GM23248 (cell line): ENCODE results near the gene LCE3B. TPM values are rescaled to one million over a fixed set of nuclear protein-coding genes. Genes with fewer than 3 reads are reported as not detected.

ENCODE experiments used
- DNase-seq: peaks from one replicate; pipeline ENCODE4 v3.0.0-alpha.2; 2015
- H2AFZ ChIP-seq: fragments of 200-600 bp; sonication (generic); 2 replicates; pipeline ENCODE4 v1.6.1; 2016; ENCODE audit warnings: antibody characterized with exemption
- H3F3A ChIP-seq: fragments of 200-600 bp; sonication (generic); 2 replicates; pipeline ENCODE4 v1.6.1; 2016; ENCODE audit warnings: mild to moderate bottlenecking, antibody characterized with exemption, mixed run types; ENCODE audit not compliant: insufficient read depth
- H3K27ac ChIP-seq: fragments of 200-600 bp; sonication (generic); 2 replicates; pipeline ENCODE4 v1.5.1; 2016; ENCODE audit warnings: mild to moderate bottlenecking
- H3K27me3 ChIP-seq: fragments of 200-600 bp; sonication (generic); replicated peaks from 2 replicates; pipeline ENCODE4 v1.6.1; 2016; ENCODE audit warnings: mild to moderate bottlenecking; ENCODE audit not compliant: insufficient read depth
- H3K36me3 ChIP-seq: fragments of 200-600 bp; sonication (generic); 2 replicates; pipeline ENCODE4 v1.6.1; 2016; ENCODE audit warnings: low read depth, mild to moderate bottlenecking
- H3K4me1 ChIP-seq: fragments of 200-600 bp; sonication (generic); 2 replicates; pipeline ENCODE4 v1.6.1; 2016; ENCODE audit warnings: mild to moderate bottlenecking; ENCODE audit not compliant: insufficient read depth
- H3K4me2 ChIP-seq: fragments of 200-600 bp; sonication (generic); one replicate; pipeline ENCODE4 v1.6.1; 2016; ENCODE audit warnings: mild to moderate bottlenecking; ENCODE audit not compliant: unreplicated experiment
- H3K4me3 ChIP-seq: fragments of 200-600 bp; sonication (generic); 2 replicates; pipeline ENCODE4 v1.5.1; 2016; ENCODE audit warnings: mild to moderate bottlenecking
- H3K79me2 ChIP-seq: fragments of 200-600 bp; sonication (generic); 2 replicates; pipeline ENCODE4 v1.6.1; 2016; ENCODE audit warnings: mild to moderate bottlenecking; ENCODE audit not compliant: insufficient read depth
- H3K9ac ChIP-seq: fragments of 200-600 bp; sonication (generic); 2 replicates; pipeline ENCODE4 v1.6.1; 2016; ENCODE audit warnings: mild to moderate bottlenecking
- H3K9me2 ChIP-seq: fragments of 200-600 bp; sonication (generic); 2 replicates; pipeline ENCODE4 v1.6.1; 2016; ENCODE audit warnings: mixed run types, mild to moderate bottlenecking, moderate library complexity; ENCODE audit not compliant: insufficient read depth
- H3K9me3 ChIP-seq: fragments of 200-600 bp; sonication (generic); one replicate; pipeline ENCODE4 v1.6.1; 2017; ENCODE audit warnings: low read depth
- H4K20me1 ChIP-seq: fragments of 200-600 bp; sonication (generic); 2 replicates; pipeline ENCODE4 v1.6.0; 2016; ENCODE audit not compliant: insufficient read depth
- EZH2 ChIP-seq: fragments of 200-600 bp; sonication (generic); IDR thresholded peaks from 2 replicates; pipeline ENCODE4 v1.6.1; 2018; ENCODE audit warnings: antibody characterized with exemption, mild to moderate bottlenecking; ENCODE audit not compliant: insufficient read depth, poor library complexity, severe bottlenecking
- EZH2phosphoT487 ChIP-seq: fragments of 200-600 bp; sonication (generic); IDR thresholded peaks from 2 replicates; pipeline ENCODE4 v1.6.1; 2018; ENCODE audit warnings: antibody characterized with exemption, moderate library complexity, mild to moderate bottlenecking, low read depth; ENCODE audit not compliant: insufficient read depth
- WGBS, 2 experiments: methylation state at CpG; one replicate each; pipeline ENCODE4 v1.1.6; 2015 to 2017; ENCODE audit warnings: low lambda C conversion rate in 2 of 2, low coverage in 1 of 2; ENCODE audit errors: missing lambda C conversion rate in 2 of 2; 5-methylcytosine and 5-hydroxymethylcytosine counted together
- in situ Hi-C: fragments of 300-500 bp; cut with MboI; formaldehyde crosslinking; loops from 2 replicates; pipeline ENCODE4 v1.15.0; 2020
- polyA plus RNA-seq: library from polyadenylated mRNA; unstranded; fragments of >200 nt; fragmentation: Nextera tagmentation; extraction: Ambion mirVana; gene quantifications from 2 replicates; pipeline ENCODE4 v1.2.1, GENCODE V29; 2016
- total RNA-seq: library from RNA; depleted of rRNA; stranded (reverse); fragments of >200 nt; shearing (Covaris generic); gene quantifications from 2 replicates; pipeline ENCODE4 v1.2.3, GENCODE V29; 2014

The LCE3B gene
- total and polyA plus RNA-seq, 2 experiments from 2014 or later: not detected

DNA sequence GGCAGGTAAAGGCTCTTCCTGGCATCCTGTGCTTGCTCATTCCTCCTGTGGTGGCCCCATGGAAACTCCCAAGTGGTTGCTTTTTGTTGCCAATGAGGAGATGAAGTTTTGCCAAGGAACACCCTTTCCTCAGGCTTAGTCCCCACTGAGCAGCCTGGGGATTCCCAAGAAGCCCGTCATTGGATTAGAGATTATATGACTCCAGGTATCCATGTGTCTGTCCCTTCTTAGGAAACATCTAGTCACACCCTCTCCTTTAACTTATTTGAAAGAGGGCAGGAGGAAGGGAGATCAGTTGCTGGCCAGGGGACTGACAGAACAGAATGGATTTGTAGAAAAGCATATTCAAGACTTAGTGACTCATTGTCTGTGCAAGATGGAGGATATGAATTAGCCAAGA is 13.1 kb downstream of the LCE3B start:
- Histone ChIP-seq H3K9ac (no peak overlapping the region), H3K4me2 (no peak overlapping the region), H3K27ac (no peak overlapping the region), H3K9me3 (no peaks in the 10 kb centered on the region), H3K27me3 (no peaks in the 10 kb centered on the region; the same call in 1 of the 2 replicates), H3K79me2 (no peaks in the 10 kb centered on the region), H3K36me3 (no peaks in the 10 kb centered on the region), H3K9me2 (no peaks in the 10 kb centered on the region), H3F3A (no peaks in the 10 kb centered on the region), H2AFZ (no peak overlapping the region), H3K4me1 (peaks cover 5% of the 10 kb centered on the region; the same call in 1 of the 2 replicates), H3K4me3 (no peak overlapping the region), H4K20me1 (no peaks in the 10 kb centered on the region)
- in situ Hi-C loops: no loop called here
- TF ChIP-seq EZH2 (no peak), EZH2phosphoT487 (no peak)
- WGBS, 2 experiments: 20 to 33% methylated on average over 1 of the region's 1 CpG
- no peak for DNase-seq

GRCh38 chr1:152630596-152630995 is 17.0 kb downstream of the LCE3B start:
- TF ChIP-seq EZH2phosphoT487 (no peak), EZH2 (no peak)
- no peaks in the 10 kb centered on the region for H3F3A ChIP-seq
- H3K9me2 ChIP-seq: no peaks in the 10 kb centered on the region
- no peaks in the 10 kb centered on the region for H3K4me1 ChIP-seq
- DNase-seq: no peak
- H3K27me3 ChIP-seq: peaks cover 6% of the 10 kb centered on the region; the same call in 1 of the 2 replicates
- in situ Hi-C loops: no loop called here
- WGBS, 2 experiments: 56 to 59% methylated on average over 3 of the region's 3 CpGs
- H3K9me3 ChIP-seq: no peaks in the 10 kb centered on the region
- no peaks in the 10 kb centered on the region for H3K36me3 ChIP-seq
- no peak overlapping the region for H2AFZ ChIP-seq
- H3K27ac ChIP-seq: no peak overlapping the region
- H3K79me2 ChIP-seq: no peaks in the 10 kb centered on the region
- no peak overlapping the region for H3K4me2 ChIP-seq
- H4K20me1 ChIP-seq: no peaks in the 10 kb centered on the region
- H3K4me3 ChIP-seq: no peak overlapping the region
- no peak overlapping the region for H3K9ac ChIP-seq

- H3K9me3 ChIP-seq: no peaks in the 10 kb centered on the region
- in situ Hi-C loops: no loop called here
- no peak for DNase-seq
- H3K27ac ChIP-seq: no peak overlapping the region
- WGBS, 2 experiments: 27 to 33% methylated on average over 1 of the region's 1 CpG
- H3K79me2 ChIP-seq: no peaks in the 10 kb centered on the region
- no peaks in the 10 kb centered on the region for H4K20me1 ChIP-seq
- H3K9me2 ChIP-seq: no peaks in the 10 kb centered on the region
- no peak overlapping the region for H3K9ac ChIP-seq
- H3K36me3 ChIP-seq: no peaks in the 10 kb centered on the region
- H3F3A ChIP-seq: no peaks in the 10 kb centered on the region
- H3K27me3 ChIP-seq: peaks cover 13% of the 10 kb centered on the region
- no peak overlapping the region for H3K4me2 ChIP-seq
- no peak for TF ChIP-seq EZH2phosphoT487
- no peak for TF ChIP-seq EZH2
- H3K4me1 ChIP-seq: no peaks in the 10 kb centered on the region
- no peak overlapping the region for H2AFZ ChIP-seq
- no peak overlapping the region for H3K4me3 ChIP-seq
Observed at GRCh38 chr1:152640351-152640750, 26.7 kb downstream of the LCE3B start.

DNA sequence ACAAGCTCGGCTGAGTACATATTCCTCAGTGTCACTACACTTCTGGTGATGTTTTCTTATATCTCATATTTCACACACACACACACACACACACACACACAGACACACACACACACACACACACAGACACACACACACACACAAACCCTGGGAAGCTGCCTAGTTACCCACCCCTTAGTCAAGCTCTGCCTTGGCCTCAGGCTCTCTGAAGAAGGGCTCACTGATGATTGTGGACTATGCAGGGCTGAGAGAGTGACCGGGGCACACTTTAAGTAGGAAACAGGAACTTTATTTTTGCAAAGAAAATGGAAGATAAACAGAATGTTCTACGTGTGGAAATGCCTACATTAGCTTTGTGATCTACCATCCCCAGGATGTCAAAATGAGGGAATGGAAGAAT is 30.3 kb downstream of the LCE3B start:
- 12 to 17% methylated on average over 3 of the region's 3 CpGs for WGBS, 2 experiments
- no peak overlapping the region for H3K4me3 ChIP-seq
- TF ChIP-seq EZH2: no peak
- TF ChIP-seq EZH2phosphoT487: no peak
- H3K4me2 ChIP-seq: no peak overlapping the region
- DNase-seq: no peak
- H3K9me3 ChIP-seq: no peaks in the 10 kb centered on the region
- H3K9me2 ChIP-seq: no peaks in the 10 kb centered on the region
- no peaks in the 10 kb centered on the region for H3F3A ChIP-seq
- H3K27me3 ChIP-seq: peaks cover 22% of the 10 kb centered on the region
- H3K9ac ChIP-seq: no peak overlapping the region
- H4K20me1 ChIP-seq: no peaks in the 10 kb centered on the region
- in situ Hi-C loops: no loop called here
- H3K79me2 ChIP-seq: no peaks in the 10 kb centered on the region
- no peaks in the 10 kb centered on the region for H3K36me3 ChIP-seq
- no peak overlapping the region for H2AFZ ChIP-seq
- H3K4me1 ChIP-seq: no peaks in the 10 kb centered on the region
- no peak overlapping the region for H3K27ac ChIP-seq

DNA sequence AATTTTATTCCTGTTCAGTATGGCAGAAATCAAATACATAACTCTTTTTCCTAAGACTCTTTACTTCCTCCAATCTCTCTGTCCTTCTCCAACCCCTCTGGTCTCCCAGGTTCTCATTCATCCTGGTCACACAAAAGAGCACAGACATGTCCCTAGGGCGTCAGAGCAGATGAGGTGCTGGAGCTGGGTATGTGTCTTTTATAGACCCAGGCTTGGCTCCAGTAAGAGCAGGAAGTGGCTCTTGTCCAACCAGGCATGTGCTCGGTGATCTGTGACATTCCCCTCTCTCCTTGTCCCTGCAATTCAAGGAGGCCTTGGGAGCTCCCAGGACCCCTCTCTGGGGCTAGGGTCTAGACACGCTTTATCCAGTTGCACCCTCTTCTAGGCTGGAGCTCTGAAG is 31.5 kb downstream of the LCE3B start:
- no peak for DNase-seq
- Histone ChIP-seq H3K27ac (no peak overlapping the region), H2AFZ (no peak overlapping the region), H3K27me3 (peaks cover 22% of the 10 kb centered on the region), H3K4me1 (no peaks in the 10 kb centered on the region), H3K9me3 (no peaks in the 10 kb centered on the region), H3K4me2 (no peak overlapping the region), H3K36me3 (no peaks in the 10 kb centered on the region), H3K9ac (no peak overlapping the region), H3K79me2 (no peaks in the 10 kb centered on the region), H4K20me1 (no peaks in the 10 kb centered on the region), H3F3A (no peaks in the 10 kb centered on the region), H3K9me2 (no peaks in the 10 kb centered on the region), H3K4me3 (no peak overlapping the region)
- no peak for TF ChIP-seq EZH2
- no peak for TF ChIP-seq EZH2phosphoT487
- in situ Hi-C loops: no loop called here
- 10 to 15% methylated on average over 3 of the region's 3 CpGs for WGBS, 2 experiments
